ENCODE results near the gene MRPS12.

MRPS12 gene

DNA sequence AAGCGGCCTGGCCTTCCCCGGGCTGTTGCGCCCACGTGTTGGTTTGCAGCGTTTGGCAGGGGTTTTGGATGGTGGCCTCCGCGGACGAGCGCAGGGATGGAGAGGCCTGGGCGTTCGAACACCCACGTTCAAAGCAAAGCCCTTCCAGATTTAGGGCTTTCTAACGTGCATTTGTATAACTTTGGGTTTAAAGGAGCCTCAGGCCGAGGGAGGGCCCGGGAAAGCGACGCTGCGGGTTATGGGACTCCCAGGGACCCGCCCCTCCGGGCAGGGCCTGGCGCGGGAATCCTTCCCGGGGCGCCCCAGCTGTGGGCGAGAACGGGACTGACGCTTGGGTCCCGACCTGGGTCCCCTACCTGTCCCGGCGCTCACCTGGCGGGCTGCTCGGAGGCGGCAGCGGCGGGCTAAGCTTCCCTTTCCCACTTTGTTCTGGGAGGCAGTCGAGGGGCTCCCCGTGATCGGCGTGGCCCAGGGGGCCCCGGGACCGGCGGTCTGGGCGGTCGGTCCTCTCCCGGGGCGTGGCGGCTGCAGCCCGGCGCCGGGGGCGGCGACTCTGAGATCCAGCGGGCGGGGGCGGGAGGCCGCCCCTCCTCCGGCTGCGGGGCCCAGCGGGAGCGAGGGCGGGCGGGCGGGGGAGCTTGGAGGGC is 44.6 kb downstream of the MRPS12 start, which contains the start of gene FBXO17:
Gene FBXO17, minus strand, starts transcription at position 529 of the 647 bp plus-strand sequence. CDS start 25,423 bp downstream, outside the sequence.
- DNase-seq (ENCODE audit: low read depth in 2 of 2): no peak

DNA sequence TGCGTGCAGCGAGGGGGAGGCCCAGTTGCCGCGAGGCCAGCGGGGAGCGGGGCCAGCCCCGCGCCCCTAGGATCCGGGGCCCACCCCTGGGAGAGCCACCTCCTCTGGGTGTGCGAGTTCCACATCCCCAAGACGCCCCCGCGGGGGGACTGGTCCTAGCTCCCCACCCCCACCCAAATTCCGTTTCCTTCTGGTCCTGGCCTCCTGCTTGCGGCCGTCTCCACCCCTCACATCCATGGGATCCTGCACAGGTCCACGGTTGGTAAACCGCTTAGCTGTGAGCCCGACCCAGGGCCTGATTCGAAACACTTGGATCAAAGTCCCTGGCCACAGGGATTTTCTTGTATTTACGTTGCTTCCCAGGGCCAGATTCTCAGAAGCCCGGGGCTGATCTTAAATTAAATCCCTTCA is 45.1 kb downstream of the MRPS12 start:
- no peak for DNase-seq (ENCODE audit: low read depth in 2 of 2)

DNA sequence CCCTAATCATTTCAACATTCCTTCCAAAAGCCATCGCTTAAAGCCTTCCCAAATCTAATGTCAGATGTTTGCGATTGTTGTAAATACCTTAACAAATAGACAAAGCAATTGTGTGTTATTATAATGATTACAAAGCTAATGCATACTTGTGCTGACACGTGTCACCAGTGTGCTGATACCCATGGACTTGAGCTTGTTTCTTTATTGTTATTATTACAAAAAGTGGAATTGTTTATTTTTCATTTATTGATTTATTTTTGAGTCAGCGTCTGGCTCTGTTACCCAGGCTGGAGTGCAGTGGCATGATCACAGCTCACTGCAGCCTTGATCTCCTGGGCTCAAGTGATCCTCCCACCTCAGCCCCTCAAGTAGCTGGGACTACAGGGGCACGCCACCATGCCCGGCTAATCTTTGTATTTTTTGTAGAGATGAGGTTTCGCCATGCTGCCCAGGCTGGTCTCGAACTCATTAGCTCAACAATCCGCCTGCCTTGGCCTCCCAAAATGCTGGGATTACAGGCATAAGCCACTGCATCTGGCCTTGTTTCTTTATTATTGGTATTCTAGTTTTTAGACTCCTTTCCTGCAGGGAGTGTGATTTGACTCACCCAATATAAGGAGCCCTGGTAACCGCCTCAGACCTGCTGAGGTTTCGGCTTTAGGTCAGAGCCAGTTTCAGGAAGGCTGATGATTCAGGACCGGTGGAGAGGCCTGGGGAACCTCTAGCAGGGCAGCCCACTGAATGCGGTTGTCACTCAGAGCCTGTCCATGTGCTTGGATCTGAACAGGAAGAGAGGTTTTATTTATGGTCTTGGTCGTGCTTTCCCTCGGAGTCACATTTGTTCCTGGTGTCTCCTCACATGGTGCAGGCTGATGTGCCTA is 46.9 kb downstream of the MRPS12 start:
- DNase-seq (ENCODE audit: low read depth in 2 of 2): peak; percentile 61 to 72

DNA sequence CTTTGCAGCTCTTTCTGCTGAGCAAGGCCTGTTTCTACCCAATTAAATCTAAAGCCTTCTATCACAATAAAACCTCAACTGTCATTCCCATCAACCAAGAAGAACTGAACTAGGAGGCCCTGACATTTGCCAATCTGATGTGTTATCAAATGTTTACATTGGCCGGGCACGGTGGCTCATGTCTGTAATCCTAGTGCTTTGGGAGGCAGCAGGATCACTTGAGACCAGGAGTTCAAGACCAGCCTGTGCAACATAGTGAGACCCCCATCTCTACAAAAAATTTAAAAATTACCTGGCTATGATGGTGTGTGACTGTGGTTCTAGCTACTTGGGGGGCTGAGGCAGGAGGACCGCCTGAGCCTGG is 47.6 kb downstream of the MRPS12 start:
- no peak for DNase-seq (ENCODE audit: low read depth in 2 of 2)

DNA sequence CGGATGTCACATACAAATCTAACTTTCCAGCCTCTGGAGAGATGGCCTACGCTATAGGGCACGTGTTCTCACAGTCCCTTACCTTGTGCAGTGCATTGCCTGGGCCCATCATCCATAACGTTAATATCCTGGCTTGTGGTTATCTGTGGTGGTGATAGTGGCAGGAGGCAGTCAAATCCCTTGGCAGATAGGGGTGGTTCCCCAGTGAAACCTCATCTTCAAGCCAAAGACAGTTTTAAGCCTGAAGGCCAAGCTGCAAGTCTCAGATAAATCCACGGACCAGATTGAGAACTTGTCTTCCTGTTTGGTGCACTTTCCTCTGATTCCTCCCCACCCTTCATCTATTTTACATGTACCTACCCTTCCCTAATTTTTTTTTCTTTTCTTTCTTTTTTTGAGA is 49.1 kb downstream of the MRPS12 start:
- DNase-seq (ENCODE audit: low read depth in 2 of 2): no peak

DNA sequence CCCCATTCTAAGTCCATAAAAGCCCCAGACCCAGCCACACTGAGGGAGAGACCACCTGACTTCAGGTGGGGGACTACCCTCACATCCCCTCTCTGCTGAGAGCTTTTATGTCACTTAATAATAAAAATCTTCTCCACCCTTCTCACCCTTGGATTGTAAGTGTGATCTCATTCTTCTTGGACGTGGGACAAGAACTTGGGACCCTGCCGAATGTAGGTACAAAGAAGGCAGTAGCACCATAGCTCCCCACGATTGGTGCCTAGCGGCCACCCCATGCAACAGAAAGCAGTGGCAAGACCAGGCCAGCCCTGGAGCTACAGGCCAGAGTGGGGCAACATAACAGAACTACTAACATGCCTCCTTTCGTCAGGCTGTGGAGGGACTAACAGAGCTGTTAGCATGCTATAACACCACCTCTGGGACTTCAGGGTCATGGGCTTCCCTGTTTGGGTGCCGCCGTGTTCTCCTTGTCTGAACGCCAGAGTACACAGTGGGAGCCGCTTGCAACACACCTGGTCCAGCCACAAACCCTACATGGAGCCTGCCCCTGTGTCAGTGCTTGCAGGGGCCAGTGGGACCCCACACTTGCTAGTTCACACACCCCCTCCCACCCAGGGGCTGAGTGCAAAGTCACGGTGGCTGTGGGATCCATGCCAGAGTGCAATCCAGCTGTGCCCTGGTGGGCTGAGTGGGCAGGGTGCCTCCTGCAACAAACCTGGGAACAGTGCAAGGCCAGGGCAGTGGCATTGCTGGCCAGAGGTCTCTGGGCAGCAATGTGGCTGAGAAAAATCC is 50.0 kb downstream of the MRPS12 start:
- no peak for DNase-seq (ENCODE audit: low read depth in 2 of 2)

All from stimulated activated CD4-positive, alpha-beta T cell treated with anti-CD3 and anti-CD28 coated beads, Interleukin-15, amount 100 ng/mL, for 48 hours (primary cell).